Measurements from ENCODE around the gene FAM156B.
"Not testable (repeated sequence)": the region's sequence is repeated elsewhere in the genome, so short reads cannot be mapped to it uniquely, and the experiment has no call there.

Gene FAM156B

GRCh38 chrX:52923781-52924241 is 26.7 kb downstream of the FAM156B start:
- ATAC-seq, result no peak
- no peak for DNase-seq

GRCh38 chrX:52930214-52930613 is 33.1 kb downstream of the FAM156B start:
- not testable (repeated sequence) for ATAC-seq, DNase-seq

- no peak for DNase-seq
- ATAC-seq, result no peak
Observed at GRCh38 chrX:52933213-52933612, 36.1 kb downstream of the FAM156B start.

- no peak for ATAC-seq
- no peak for DNase-seq
Observed at GRCh38 chrX:52933976-52934703, 37.0 kb downstream of the FAM156B start.

- ATAC-seq (peak; percentile 96), DNase-seq (peak; percentile 88)
Observed at GRCh38 chrX:52934704-52935469, 37.8 kb downstream of the FAM156B start.

- not testable (repeated sequence) for DNase-seq, ATAC-seq
Observed at GRCh38 chrX:52935470-52935784, 38.3 kb downstream of the FAM156B start.

GRCh38 chrX:52940704-52941103 is 43.6 kb downstream of the FAM156B start:
- not testable (repeated sequence) for ATAC-seq, DNase-seq

- not testable (repeated sequence) for DNase-seq, ATAC-seq
Observed at GRCh38 chrX:52941728-52942127, 44.6 kb downstream of the FAM156B start.

GRCh38 chrX:52945838-52946494 is 48.8 kb downstream of the FAM156B start:
- not testable (repeated sequence) for ATAC-seq, DNase-seq

- not testable (repeated sequence) for DNase-seq, ATAC-seq
Observed at GRCh38 chrX:52947501-52947900, 50.4 kb downstream of the FAM156B start.

- ATAC-seq, DNase-seq: not testable (repeated sequence)
Observed at GRCh38 chrX:52948265-52948664, 51.1 kb downstream of the FAM156B start.

- not testable (repeated sequence) for ATAC-seq, DNase-seq
Observed at GRCh38 chrX:52949325-52949724, 52.2 kb downstream of the FAM156B start.

- not testable (repeated sequence) for ATAC-seq, DNase-seq
Observed at GRCh38 chrX:52949884-52950283, 52.8 kb downstream of the FAM156B start.
